ENCODE measurements around the gene CSGALNACT2.
"Not testable (repeated sequence)": the region's sequence is repeated elsewhere in the genome, so short reads cannot be mapped to it uniquely, and the experiment has no call there.

The CSGALNACT2 gene

DNA sequence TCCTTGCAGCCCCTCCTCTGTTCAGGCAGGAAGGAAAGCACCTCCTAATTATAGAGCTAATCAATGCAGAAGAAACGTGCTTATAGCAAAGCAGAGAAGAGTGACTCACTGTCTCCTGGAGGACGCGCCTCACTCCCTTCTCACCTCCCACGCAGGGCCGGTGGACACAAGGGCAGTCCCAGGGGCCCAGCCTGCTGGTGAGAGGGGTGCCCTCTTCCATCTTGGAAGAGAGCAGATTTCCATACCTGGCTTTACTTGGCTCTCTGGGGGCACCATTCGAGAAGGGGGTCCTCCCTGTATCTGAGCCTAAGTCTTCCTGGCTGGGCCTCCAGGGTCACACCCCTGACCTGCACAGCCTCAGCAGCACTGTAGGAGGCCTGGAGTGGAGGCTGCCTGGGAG is 72.8 kb downstream of the CSGALNACT2 start:
- FAIRE-seq = peak; percentile 28
- peak; percentile 60 for DNase-seq (ENCODE audit: insufficient read length, low spot score)

DNA sequence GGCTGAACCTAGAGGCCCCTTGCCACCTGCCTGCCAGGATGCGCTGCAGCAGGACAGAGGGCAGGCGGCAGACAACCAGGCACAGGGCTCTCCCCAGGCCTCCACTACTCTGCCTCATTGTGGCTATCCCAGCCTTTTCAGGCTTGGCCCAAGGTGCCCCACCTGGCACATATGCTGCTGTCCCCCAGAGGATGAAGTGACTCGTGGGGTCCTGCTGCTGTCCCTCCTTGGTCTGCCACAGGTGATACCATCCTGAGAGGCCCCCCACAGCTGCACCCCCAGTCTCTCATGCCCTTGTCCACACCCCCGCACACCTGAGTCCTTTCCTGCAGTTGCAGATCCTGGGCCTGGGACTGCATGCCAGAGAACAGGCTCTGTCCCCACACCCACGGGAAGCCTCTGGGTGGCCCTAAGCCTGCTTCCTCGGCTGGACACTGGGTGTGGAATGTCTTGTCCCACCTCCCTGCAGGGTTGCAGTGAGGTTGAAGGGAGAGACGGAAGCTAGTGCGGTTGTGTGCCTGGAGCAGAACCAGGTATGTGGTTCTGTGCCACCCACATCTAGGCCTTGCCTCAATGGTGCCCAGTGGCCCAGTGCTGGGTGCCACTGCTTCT is 73.3 kb downstream of the CSGALNACT2 start:
- peak; percentile 28 for FAIRE-seq

DNA sequence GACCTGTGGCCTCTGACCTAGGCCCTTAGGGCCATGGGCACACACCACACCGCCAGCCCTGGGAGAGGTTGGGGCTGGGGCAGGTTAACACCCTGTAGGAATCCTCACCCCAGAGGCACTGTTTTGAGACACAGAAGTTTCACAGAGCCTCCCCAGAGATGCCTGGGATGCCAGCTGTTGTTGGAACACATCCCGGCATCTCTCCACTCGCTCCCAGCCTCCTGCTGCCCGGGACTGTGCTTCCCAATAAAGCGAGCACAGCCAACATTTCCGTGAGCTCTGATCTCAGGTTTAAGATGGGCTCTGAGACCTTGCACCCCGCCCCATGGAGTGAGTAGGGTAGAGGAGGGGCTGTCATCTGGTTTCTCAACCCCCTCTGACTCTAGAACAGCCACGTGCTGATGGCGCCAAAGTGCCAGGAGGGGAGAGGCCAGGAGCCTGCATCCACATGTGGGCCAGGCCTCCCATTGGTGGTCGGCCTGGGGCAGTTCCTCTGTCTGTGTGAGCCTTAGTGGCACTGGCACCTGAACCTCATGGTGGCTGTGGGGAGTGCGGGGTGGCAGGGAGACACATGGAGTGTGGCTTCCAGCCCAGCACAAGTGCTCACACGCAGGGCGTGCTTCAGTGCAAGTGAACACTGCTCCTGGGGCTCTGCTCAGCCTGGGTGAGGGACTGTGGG is 73.9 kb downstream of the CSGALNACT2 start:
- peak; percentile 76 for FAIRE-seq
- no peak for DNase-seq (ENCODE audit: insufficient read length, low spot score)

More for the DNA sequence above, 73.3 kb downstream of the CSGALNACT2 start:
- DNase-seq (ENCODE audit: insufficient read length, low spot score) = no peak

DNA sequence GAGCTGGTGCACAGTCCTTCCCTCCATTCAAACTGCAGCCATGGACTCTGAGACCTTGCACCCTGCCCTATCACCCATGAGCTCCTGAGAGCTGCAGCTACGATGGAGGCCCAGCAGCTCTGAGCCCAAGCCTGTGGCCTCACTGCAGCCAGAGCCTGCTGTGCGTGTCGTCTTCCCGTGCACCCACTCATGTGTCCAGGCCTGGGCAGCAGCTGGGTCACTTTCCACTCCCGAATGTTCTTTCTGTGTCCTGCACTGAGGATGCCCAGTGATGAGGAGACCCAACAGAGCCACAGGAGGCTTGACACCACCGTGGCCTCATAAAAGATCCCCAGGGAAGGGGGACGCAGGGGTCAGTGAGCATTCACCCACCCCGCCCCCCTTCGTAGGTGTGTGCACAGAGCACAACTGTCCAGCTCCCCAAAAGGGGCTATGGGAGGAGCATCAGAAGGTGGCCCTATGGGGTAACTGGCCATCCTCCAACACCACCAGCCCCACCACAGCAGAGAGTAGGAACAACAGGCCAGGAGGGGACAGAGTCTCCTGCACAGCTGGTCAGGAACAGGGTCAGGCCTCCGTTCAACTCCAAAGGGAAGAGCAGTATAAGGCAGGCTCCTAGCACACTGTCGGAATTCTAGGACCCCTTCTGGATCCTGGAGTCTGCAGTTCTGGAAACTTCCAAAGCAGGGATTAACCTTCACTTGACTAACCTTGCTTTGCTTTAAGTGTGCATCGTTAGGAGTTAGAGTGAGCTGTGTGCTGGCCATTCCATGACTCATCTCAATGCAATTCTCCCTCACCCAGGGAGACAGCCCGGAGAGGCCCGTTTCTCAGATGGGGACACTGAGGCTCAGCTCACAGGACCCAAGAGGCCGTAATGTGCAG is 76.1 kb downstream of the CSGALNACT2 start:
- no peak for FAIRE-seq
- DNase-seq (ENCODE audit: insufficient read length, low spot score) = no peak

DNA sequence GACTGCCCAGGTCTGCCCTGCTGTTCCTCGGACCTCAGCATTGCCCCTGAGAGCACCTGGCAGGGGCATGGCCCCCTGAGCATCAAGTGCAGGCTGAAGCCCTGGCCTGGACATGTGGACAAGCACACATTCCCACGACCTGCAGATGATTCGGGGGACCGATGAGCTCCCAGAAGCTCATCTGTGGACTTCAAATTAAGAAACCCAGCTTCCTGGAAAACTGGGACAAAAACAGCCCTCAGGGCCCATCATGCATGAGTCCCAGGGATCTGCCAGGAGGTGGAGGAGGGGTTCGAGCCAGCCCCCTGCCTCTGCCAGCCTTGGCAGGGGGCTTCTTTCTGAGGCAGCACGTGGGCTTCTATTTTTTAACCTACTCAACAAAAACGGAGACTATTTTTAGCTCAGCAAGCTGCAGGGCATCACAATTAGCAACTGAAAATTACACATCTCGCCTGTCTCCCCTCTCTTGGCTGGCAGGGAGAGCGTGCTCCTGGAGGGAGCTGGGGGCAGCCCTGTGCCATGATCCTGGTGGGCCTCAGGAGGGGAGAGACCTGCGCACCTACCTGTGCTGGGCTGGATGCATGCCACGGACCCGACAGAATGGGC is 76.8 kb downstream of the CSGALNACT2 start:
- DNase-seq (ENCODE audit: insufficient read length, low spot score) (no peak), FAIRE-seq (no peak)

DNA sequence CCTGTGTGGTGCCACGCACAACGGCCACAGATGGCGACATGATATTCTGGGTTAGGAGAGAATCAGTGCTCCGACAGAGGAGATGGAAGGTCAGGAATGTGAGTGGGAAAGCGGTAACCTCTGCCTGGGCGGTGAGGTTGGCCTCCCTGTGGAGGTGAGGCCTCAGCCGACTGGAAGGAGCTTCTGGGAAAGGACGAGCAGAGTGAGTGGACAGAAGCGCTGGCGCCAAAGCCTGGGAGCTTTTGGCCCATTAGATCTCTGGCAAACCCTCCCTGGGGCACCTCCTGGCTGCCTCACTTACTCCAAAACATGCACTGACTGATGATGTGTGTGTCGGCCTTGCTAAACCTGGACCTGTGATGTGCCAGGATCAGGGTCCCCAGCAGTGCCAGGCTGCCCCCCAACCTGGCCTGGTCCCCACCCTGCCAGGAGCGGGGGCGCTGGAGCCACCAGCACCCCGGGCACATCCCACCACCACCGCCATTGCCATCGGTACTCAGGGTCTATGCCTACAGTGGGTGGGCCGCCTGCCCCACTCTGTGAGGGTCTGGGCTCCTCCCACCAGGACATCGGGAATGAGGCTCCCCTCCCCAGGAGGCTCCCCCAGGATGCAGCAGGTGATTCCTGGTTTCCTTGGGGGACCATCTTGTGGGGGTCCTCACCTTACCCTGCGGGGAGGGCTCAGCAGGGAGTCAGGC is 77.7 kb downstream of the CSGALNACT2 start:
- FAIRE-seq (no peak), DNase-seq (ENCODE audit: insufficient read length, low spot score) (no peak)

DNA sequence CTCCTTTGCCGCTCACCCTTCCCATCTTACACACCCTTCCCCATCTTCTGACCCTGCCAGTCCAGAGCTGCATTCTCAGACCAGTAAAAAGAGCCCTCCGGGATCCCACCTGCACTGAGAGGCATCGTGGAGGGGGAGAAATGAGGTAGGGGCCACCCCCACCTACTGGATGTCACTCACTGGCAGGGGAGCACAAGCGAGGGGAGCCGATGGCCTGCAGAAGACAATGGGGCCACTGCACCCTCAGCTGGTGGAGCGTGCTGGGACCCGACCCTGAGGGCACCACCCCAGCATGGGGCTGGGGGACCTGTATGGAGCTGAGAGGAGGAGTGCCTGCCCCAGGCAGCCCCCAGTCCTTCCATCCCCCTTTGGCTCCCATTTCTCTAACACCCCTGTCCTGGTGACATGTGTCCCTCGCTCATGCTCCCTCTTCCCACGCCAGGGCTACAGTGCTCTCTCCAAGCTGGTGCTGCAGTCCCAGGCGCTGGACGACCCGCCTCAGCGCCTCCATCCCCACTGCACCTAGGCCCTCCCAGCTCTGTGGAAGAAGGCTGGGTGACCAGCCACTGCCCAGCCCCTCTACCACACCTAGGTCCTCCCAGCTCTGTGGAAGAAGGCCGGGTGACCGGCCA is 78.8 kb downstream of the CSGALNACT2 start:
- DNase-seq (ENCODE audit: insufficient read length, low spot score) (no peak), FAIRE-seq (no peak)

DNA sequence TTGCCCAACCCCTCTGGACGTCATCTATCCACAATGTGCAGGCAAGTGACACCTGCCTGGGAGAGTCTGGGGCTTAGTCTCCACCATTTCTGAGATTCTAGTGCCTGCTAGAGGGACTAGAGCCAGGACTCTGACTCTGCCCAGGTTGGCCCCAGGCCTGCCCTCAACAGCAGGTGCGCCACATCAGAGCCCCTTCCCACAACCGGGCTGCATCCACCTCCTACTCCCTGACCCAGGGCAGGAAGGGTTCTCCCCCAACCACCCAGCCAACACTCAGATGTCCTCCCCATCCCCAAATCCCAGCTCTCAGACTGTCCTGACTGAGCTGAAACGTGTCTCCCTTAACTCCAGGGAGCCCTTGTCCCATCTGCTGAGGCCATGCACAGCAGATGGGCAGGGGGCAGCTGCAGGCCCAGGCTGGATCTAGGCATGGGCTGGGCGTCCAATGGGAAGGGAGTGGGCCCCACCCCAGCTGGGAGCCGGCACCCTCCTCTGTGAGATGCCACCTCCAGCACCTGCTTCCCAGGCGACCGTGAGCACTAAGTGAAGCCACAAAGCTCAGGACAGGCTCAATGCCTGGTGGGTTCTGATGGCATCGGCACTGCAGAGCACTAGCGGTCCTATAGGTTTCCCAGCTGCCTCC is 79.4 kb downstream of the CSGALNACT2 start:
- FAIRE-seq = no peak
- DNase-seq (ENCODE audit: insufficient read length, low spot score) = no peak

DNA sequence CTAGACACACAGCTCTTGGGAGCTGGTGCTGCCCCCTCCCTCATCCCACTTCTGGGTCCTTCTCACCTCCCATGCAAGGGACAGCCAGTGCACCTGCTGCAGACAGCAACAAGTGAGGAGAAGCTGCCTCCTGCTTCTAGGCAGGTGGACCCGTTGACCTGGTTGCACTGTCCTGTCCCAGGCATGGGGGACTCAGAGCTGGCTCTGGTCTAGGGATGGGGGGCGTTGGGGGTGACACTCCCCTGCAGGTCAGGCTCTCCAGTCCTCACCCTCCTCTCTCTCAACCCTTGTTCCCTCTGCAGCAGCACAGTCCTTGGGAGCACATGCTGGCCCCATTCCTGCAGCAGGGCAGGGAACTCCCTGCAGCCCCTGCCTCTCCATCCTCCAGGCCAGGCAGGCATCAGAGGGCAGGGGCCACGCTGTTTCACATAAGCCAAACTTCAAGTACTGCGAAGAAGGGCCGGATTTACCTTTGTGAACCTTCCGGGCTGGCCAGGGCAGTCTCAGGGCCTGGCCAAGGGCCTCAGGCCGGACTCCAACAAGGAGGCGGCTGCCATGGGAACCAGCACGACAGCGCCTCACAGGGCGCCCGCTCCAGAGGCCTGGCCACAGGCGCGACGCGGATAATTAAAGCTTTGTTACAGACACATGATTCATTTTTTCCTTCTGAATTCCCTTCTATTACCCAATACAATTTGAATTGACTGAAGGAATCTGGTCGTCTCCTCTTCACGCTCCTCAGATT is 80.1 kb downstream of the CSGALNACT2 start:
- FAIRE-seq (no peak), DNase-seq (ENCODE audit: insufficient read length, low spot score) (no peak)

DNA sequence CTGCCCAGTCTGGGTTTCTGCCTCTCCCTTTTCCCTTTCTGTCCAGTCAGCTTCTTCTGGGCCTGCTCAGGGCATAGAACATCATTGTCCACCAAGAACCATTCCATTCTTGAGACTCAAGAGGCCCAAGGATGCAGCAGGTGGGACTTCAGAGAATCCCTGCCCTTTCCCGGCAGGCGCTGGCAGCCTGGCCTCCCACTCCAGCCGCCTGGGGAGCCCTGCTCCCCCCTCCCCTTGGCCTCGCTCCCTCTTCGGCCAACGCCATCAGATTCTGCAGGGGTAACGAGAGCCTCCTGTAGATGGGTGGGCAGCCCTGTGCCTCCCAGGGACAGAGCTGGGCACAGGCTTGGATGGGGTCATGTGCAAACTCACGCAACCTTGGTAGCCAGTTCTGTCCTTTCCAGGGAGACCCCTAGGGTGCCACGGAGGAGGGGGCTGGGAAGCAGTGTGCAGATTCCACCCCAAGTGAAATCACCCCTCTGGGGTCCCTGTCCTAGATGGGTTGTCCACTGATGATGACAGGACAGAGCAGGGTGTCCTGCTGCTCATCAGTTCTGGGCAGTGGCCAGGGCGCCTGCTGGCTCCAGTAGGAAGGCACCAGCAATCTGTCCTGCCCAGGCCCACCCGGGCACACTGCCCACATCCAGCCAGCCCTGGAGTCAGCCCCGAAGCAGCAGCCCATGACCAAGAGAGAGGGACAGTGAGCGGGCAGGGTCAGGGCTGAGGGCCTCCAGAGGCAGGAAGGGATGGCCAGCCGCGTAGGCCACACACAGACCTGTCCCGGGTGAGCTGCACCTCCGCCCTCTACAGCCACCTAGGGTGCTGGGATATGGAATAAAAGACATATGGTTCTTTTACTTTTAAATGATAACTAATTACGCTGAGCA is 80.9 kb downstream of the CSGALNACT2 start:
- FAIRE-seq (no peak), DNase-seq (ENCODE audit: insufficient read length, low spot score) (no peak)

DNA sequence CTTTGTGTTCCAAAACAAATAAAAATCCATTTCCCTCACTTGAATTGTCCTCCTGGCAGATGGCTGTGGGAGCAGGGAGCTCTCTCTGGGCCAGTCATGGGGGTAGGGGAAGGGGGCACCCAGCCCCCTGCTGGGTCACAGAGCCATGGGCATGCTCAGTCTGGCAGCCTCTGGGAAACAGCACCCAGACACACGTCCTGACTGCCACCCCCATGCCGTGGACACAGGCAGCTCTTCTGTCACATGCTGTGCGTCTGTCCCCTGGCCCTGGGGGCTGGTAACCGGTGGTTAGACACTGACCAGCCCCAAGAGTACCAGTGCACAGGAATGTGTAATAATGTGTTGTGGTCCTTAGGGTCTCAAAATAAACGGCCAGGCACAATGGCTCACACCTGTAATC is 81.6 kb downstream of the CSGALNACT2 start:
- no peak for DNase-seq (ENCODE audit: insufficient read length, low spot score)
- FAIRE-seq = no peak

DNA sequence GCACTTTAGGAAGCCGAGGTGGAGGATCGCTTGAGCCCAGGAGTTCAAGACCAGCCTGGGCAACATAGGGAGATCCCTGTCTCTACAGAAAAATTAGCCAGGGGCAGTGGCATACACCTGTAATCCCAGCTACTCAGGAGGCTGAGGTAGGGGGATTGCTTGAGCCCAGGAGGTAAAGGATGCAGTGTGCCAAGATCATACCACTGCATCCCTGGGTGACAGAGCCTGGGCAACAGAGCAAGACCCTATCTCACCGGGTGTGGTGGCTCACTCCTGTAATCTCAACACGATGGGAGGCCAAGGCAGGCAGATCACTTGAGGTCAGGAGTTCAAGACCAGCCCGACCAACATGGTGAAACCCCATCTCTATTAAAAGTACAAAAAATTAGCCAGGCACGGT is 82.0 kb downstream of the CSGALNACT2 start:
- DNase-seq (ENCODE audit: insufficient read length, low spot score); FAIRE-seq: not testable (repeated sequence)

DNA sequence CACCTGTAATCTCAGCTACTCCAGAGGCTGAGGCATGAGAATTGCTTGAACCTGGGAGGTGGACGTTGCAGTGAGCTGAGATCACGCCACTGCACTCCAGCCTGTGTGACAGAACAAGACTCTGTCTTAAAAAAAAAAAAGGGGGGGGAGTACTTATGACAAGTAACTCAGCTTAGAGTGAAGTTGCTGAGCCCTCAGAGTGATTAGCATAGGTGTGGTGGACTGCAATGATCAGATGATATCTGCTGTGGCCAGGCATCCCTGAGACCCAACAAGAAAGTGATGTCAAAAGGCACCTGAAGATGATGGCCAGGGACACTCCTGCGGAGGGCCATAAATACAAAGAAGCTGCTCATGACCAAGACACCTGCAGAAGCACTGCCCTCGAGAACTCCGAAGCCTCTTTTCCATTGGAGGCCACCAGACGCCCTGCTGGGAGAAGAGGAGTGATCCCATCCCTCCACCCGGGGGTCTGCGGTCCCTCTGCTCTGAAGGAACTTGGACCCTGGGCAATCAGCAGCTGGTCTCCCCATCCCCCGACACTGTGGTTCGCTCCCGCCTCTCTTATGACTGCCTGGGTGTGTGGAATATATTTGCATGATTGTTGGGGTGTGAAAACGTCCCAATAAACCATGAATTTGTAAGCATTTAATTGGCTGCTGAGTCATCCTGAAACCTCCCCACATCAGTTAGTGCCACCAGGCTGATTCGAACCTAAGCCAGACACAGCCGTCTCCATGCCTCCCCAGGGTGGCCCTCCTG is 82.6 kb downstream of the CSGALNACT2 start:
- FAIRE-seq = no peak

DNA sequence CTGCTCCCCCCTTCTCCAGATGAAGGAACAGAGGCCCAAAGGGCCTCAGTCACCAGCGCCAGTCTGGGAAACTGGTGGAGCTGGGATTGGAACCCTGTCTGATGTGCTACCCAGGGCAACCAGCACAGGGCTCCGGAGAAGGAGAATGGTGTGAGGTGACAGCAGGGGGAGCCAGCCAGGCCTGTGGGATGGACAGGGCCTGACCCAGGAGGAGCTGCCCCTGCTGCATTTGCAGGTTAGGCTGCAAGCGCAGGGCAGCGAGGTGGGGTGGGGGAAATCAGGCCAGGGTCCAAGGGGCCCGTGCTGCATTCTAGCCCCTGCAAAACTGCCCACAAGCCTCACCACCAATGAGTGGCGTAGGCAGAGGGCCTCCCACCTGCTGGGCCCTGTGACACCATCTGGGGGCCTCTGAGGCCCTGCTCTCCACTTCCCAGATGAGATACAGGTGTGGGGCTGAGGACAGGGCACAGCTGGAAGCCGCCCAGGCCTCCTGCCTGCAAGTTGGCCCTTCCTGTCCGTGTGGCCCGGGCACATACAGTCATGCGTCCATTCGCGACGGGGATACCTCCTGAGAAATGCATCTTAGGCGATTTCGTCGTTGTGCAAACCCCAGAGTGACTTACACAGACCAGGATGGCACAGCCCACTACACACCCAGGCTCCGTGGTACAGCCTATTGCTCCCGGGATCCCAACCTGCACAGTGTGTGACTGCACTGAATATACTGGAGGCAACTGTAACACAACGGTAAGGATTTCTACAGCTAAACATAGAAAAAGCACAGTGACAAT is 83.4 kb downstream of the CSGALNACT2 start:
- DNase-seq (ENCODE audit: insufficient read length, low spot score) (no peak), FAIRE-seq (peak; percentile 82)

More for the DNA sequence above, 82.6 kb downstream of the CSGALNACT2 start:
- DNase-seq (ENCODE audit: insufficient read length, low spot score) = no peak

DNA sequence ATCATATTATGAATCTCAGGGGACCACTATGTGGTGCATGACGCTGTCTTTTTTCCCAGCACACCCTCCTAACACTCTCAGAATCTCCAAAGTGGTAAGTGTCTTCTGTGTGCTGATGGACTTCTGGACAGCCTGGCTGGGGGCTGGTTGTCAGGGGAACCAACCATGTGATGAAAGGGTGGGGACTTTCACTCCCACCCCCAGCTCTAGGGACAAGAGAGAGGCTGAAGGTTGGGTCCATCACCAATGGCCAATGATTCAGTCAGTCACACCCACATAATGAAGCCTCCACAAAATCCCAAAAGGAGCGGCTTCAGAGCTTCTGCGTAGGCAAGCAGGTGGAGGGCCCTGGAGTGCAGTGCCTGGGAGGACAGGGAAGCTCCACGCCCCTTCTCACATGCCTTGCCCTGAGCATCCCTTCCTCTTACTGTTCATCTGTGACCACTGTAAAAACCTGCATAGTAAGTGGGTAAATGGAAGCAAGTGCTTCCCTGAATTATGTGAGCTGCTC is 84.0 kb downstream of the CSGALNACT2 start:
- FAIRE-seq = no peak
- no peak for DNase-seq (ENCODE audit: insufficient read length, low spot score)

DNA sequence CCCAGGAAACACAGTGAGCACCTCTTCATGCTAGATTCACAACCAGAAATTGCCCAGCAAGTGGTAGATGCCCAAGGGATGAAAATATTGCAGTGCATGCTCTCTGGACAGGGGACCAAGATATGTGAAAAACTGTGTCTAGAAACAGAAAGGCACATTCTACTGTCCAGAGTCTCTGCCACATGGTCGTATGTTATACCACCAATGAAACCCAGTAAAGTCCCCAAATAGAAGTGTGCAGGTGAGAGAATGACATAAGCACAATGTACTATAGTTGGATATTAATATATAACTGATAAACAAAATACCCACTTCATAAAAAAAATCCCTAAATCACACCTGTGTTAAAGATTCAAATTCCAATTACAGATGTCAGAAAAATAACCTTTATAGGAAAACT is 84.8 kb downstream of the CSGALNACT2 start:
- no peak for DNase-seq (ENCODE audit: insufficient read length, low spot score)
- no peak for FAIRE-seq
